HG03280 (cell line): Measurements from ENCODE around the gene BTG2.

Experiments
- ATAC-seq: cut with Tn5 transposase; IDR thresholded peaks from one replicate; pipeline ENCODE4 v1.9.1; 2021; ENCODE audit warnings: mild to moderate bottlenecking, moderate library complexity; ENCODE audit not compliant: unreplicated experiment

Gene BTG2

DNA sequence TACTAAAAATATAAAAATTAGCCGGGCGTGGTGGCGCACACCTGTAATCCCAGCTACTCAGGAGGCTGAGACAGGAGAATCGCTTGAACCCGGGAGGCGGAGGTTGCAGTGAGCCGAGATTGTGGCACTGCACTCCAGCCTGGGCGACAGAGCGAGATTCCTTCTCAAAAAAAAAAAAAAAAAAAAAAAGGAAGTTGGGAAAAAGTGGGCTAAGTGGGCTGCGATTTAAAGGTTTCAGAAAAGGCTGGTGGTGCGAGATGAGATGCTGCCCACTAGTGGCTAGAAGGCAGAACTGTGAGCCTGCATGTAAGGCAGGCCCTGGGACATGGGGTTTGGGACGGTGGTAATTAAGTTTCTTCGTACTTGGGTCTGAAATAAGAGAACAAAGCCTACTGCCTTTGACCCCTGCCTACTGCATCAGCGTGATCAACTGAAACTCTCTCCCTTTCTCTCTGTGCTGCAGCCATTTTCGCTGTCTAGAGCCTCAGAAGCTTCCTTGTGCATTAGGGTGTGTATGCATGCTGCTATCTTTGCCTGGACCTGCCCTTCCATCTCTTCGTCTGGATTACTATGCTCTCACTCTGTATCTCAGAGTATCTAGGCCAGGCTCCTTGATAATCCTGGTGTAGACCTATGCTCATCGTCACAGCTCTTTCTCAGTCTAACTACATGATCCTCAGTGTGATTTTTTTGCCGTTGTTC, 33.2 kb downstream of the BTG2 start:
- ATAC-seq = no peak

DNA sequence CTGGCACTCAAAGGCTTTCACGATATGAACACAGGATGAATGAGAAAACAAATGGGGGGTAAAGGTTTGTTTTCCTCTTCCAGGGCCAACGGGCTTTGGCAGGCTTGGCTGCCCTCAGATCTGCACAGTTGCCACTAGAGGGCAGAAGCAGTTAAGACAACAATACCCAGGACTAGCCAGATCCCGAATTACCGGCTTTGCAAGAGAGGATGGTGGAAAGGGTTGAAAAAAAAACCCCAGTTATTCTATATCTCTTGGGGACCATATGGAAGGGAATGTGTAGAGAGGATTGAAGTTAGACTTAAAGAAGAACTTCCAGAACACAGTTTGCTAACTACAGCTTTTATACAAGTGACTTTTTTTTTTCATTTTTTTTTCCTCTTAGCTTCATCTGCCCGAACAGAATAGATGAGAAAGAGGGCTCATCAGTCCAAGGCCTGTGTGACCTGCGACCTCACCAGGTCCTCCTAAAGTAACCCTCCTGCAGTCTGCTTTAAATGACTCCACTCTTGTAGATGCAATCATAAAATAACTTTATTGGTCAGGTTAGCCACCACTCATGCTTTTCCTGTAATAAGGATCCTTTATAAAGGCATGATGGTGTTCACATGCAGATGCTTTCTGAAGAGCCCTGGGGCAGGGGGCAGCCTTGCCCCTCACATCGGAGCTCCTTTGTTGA, 34.9 kb downstream of the BTG2 start:
- peak; percentile 50 for ATAC-seq

DNA sequence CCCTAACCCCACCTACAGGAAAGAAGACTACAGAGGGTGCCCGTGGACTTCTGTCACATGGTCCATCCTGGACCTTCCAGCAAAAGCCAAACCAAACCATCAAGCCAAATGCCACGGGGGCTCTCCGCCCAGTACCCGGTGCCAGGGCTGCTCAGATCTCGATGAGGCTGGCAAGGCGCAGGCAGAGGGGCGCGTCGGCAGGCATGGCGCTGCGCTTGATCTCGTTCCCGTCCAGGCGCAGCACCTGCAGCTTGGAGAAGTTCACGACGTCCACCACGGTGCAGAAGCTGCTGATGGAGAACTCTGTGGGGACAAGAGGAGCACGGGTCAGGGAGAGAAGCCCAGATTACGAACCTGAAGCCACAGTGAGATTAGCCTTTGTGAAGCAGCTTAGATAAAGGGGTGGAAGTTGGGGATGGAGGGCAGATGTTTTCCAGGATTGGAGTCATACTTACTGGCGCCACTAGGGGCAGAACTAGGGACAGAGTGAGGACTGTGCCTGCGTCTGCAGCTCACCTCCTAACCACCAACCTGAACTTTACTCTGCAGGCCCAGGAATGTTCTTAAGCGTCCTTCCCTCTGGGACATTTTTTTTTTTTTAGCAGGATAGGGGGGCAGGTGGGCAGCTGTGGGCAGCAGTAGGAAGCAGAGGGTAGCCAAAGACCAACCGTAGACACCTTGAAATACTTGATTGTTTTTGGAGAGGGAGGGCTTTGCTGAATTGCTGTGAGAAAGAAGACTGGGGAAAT, 37.0 kb downstream of the BTG2 start:
- peak; percentile 55 for ATAC-seq

GRCh38 chr1:203343956-203344754, 38.8 kb downstream of the BTG2 start:
- no peak for ATAC-seq

DNA sequence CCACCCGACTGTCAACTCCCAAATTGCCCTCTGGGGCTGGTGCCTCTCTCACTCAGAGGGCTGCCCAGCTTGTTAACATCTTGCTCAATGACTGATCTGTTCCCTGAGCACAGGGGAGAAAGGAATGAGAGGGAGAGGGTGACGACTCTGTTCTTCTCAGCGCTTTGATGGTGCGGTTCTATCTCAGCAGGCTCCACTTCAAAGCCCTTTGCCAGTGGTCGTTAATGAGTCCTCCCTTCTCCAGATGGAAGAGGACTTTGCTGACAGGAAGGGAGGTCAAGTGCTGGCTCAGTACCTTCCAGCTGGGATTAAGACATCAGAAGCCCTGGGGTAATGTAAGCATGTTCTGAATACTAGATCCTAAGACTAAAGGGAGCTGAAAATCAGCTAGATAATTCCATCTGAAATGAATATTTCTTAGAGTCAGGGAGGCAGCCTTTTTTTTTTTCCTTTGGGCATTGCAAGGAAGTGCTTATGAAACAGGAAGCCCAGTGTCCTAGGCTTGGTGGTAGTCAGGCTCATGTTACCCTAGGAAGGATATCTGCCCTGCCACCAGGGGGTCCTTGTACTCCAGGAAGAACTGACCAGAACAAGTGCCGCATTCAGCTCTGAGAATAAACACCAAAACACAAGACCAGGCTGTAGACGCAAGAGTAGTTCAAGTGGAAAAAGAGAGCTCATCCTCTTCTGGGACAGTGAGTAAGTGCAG, 40.9 kb downstream of the BTG2 start:
- ATAC-seq = no peak

GRCh38 chr1:203346769-203347102, 41.4 kb downstream of the BTG2 start:
- no peak for ATAC-seq

GRCh38 chr1:203349166-203349565, 43.8 kb downstream of the BTG2 start:
- no peak for ATAC-seq

DNA sequence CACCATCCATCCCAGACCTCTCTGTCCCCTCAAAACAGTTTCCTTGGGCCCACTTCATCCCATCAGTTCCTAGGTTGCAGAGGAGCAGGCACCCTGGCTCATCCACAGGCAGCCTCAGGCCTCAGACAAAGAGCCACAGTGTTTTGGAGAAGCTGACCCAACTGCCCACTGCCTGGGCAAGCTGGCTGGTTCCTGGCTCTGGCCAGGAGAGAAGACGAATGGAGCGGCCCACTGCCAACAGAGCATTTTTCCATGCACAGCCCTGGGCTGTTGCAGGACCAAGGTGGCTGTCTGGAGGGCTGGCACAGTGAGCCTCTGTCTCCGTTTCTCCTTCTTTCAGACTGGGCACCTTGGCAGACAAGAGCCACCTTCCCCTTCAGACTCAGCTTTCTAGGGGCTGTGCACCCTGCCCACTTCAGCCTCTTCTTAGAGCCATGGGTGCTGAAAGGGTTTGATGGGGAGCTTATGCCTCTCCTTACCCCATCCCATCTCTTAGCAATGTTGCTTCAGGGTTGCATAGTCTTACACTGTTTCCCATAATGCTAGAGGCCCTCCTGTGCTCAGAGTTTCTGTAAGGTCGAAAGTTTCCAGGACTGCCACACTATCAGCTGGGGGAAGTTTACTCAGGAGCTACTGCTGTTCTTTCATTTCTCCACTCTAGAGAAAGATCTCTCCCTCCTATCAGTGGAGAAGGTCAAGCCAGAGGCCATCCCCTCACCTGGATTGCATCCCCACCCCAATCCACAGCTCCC, 44.6 kb downstream of the BTG2 start:
- ATAC-seq = no peak

DNA sequence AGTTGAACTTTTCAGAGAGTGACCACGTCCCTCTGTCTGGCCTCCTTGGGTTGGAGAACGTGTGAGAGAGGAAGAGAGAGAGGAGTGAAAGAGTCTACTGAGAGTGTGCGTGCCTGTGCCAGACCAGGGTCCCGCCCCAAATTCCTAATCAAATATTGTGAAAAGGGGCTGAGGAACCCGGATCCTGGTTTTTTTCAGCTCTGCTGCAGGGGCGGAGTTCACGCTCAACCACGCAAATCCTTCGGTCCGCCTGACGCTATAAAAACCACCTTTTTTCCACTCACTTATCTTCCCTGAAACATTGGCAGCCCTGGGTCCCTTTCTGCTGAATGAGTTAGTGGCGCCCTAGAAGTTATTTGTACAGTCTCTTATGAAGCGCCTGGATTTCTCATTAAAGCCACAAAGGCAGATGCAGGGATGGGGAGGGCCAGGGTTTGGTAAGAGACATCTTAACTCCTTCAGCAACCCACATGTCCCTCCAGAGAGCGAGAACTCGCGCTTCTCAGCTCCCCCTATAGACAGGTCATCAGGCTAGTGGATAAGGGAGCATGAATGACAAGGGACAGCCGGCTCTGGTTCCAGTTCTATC, 45.8 kb downstream of the BTG2 start, which contains the start of gene FMOD:
TSS of gene FMOD (minus strand) at position 86 of the 589 bp plus-strand sequence. CDS start 2,852 bp downstream, outside the sequence.
- ATAC-seq = no peak

DNA sequence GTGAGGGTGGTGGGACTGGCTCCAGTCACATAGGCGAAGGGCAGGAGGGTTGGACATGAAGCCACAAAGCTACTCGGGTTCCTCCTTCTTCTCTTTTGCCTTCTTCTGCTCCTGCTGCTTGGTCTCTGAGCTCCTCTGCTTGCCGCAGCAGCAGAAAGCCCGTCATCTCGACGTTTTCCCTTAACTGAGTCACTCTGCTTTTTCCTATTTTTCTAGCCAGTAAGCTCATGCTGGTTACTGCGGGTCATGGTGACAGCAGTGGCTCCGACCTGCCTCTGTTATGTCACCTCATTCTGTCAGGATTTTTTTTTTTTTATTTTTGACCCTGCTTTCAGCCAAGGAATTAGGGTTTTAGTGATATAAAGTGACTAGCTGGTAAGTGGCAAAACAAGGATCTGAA, 48.2 kb downstream of the BTG2 start:
- ATAC-seq = no peak

- no peak for ATAC-seq
These were observed 48.9 kb downstream of the BTG2 start for GRCh38 chr1:203354246-203354645.

DNA sequence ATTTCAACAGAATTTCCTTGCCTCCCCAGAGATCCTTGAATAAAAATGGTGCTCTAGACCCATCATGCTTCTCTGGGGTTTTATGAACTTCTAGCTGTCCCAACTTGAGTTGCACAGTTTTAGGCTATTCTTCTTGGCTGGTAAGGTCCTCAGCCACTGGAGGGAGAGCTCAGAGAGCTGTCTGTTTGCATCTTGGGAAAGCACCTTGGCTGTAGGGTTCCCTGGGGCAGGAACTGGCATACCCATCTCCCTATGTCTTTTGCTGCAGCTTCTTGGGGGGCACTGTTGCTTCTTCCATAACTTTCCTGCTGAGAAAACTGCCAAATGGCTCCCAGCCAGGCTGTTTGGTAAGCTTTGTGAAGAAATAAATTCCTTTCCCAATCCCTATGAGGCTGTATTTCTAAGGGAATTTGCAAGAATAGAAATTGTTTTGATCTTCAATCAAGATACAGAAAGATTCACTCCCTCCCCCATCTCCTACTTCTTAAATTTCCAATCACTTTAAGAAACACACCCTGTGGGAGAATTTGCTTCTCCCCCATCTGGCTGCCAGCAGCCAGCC, 53.8 kb downstream of the BTG2 start:
- ATAC-seq = no peak
